HCT116 (cell line): ENCODE measurements around the gene BTBD9. TPM values are rescaled to one million over a fixed set of nuclear protein-coding genes. Genes with fewer than 3 reads are reported as not detected.

Experiments used
- ATAC-seq: fragments of 200-7000 bp; cut with Tn5 transposase; 2 replicates; pipeline ENCODE4 v1.9.1; 2020; ENCODE audit warnings: mild to moderate bottlenecking, moderate library complexity
- BruUV-seq: library from RNA; stranded (reverse); fragments of 400-500 nt; replicated peaks from 2 replicates; lab custom pipeline; 2021; lab: Mats Ljungman, UMichigan
- CTCF ChIA-PET: fragments of 300-600 bp; sonication (Branson Sonifier 250); formaldehyde crosslinking; loops from one replicate; lab custom pipeline; 2021; ENCODE audit warnings: antibody characterized with exemption; lab: Charles Lee
- POLR2A ChIA-PET: fragments of 300-600, 350-600 bp; sonication (Branson Sonifier 250); formaldehyde crosslinking; loops from one replicate; lab custom pipeline; 2021; ENCODE audit warnings: antibody characterized with exemption; lab: Charles Lee
- RAD21 ChIA-PET, 2 experiments: fragments of 300-600 bp; sonication (Branson Sonifier 250); formaldehyde crosslinking; loops; one replicate each; lab custom pipeline; 2023; ENCODE audit warnings: low total read pairs in 2 of 2; ENCODE audit not compliant: uncharacterized antibody in 2 of 2, unreplicated experiment in 2 of 2, low non-redundant PET in 1 of 2; lab: Charles Lee
- DNase-seq: peaks from one replicate; pipeline ENCODE4 v3.0.0-alpha.2; 2010; ENCODE audit warnings: low read depth, low spot score
- H2AFZ ChIP-seq: fragments of 200-600 bp; shearing (Covaris generic), sonication (generic); 2 replicates; pipeline ENCODE4 v1.6.1; 2017; ENCODE audit warnings: low read depth, mixed run types, mixed read lengths, antibody characterized with exemption, low read length; ENCODE audit not compliant: poor library complexity, severe bottlenecking
- H3K27ac ChIP-seq: 2 replicates; pipeline ENCODE4 v1.5.1; 2012; ENCODE audit warnings: low read depth, low read length
- H3K27me3 ChIP-seq: fragments of 200-600 bp; sonication (generic); 2 replicates; pipeline ENCODE4 v1.6.1; 2016; ENCODE audit warnings: mixed run types, low read length, mixed read lengths; ENCODE audit not compliant: insufficient read depth
- H3K36me3 ChIP-seq, 2 experiments: fragments of 200-500 bp in 1 of 2; fragments of 200-600 bp in 1 of 2; sonication (Bioruptor generic) in 1 of 2; sonication (generic) in 1 of 2; 2 replicates each; pipeline versions ENCODE4 v1.5.1 to v1.6.1; 2014 to 2016; ENCODE audit warnings: low read length in 2 of 2, inconsistent platforms in 1 of 2, mixed read lengths in 1 of 2, mixed run types in 1 of 2; ENCODE audit not compliant: insufficient read depth in 2 of 2, control insufficient read depth in 1 of 2
- H3K4me1 ChIP-seq, 2 experiments: fragments of 200-600 bp in 1 of 2; sonication (generic) in 1 of 2; 2 replicates each; pipeline versions ENCODE4 v1.5.1 to v1.6.1; 2012 to 2017; ENCODE audit warnings: low read length in 2 of 2, inconsistent platforms in 1 of 2, mild to moderate bottlenecking in 1 of 2, mixed read lengths in 1 of 2, mixed run types in 1 of 2, moderate library complexity in 1 of 2; ENCODE audit not compliant: insufficient read depth in 2 of 2, control insufficient read depth in 1 of 2
- H3K4me2 ChIP-seq: fragments of 200-600 bp; sonication (generic); 2 replicates; pipeline ENCODE4 v1.6.1; 2017; ENCODE audit warnings: mixed run types, low read length, mixed read lengths
- H3K4me3 ChIP-seq, 2 experiments: fragments of 200-600 bp in 1 of 2; sonication (generic) in 1 of 2; replicated peaks in 1 of 2; 2 replicates each; pipeline ENCODE4 v1.5.1; 2011 to 2016; ENCODE audit warnings: low read length in 2 of 2, control low read depth in 1 of 2, low read depth in 1 of 2, mild to moderate bottlenecking in 1 of 2, mixed read lengths in 1 of 2, mixed run types in 1 of 2
- H3K79me2 ChIP-seq: fragments of 200-600 bp; sonication (generic); 2 replicates; pipeline ENCODE4 v1.6.1; 2017; ENCODE audit warnings: mild to moderate bottlenecking, mixed run types, low read length, moderate library complexity, mixed read lengths; ENCODE audit not compliant: insufficient read depth
- H3K9ac ChIP-seq: fragments of 200-600 bp; sonication (generic); 2 replicates; pipeline ENCODE4 v1.6.1; 2016; ENCODE audit warnings: low read length, mixed read lengths
- H3K9me2 ChIP-seq: fragments of 200-600 bp; sonication (generic), shearing (Covaris generic); 2 replicates; pipeline ENCODE4 v1.6.1; 2017; ENCODE audit warnings: mixed run types, mild to moderate bottlenecking, moderate library complexity; ENCODE audit not compliant: insufficient read depth
- H3K9me3 ChIP-seq, 2 experiments: fragments of 200-500 bp in 1 of 2; fragments of 200-600 bp in 1 of 2; sonication (Bioruptor generic) in 1 of 2; sonication (generic) in 1 of 2; 2 replicates each; pipeline ENCODE4 v1.6.1; 2014 to 2017; ENCODE audit warnings: low read length in 2 of 2, mixed read lengths in 2 of 2, inconsistent platforms in 1 of 2, low read depth in 1 of 2, mild to moderate bottlenecking in 1 of 2, mixed run types in 1 of 2, moderate library complexity in 1 of 2; ENCODE audit not compliant: control insufficient read depth in 1 of 2, insufficient read depth in 1 of 2
- H4K20me1 ChIP-seq: fragments of 200-600 bp; sonication (generic), shearing (Covaris generic); 2 replicates; pipeline ENCODE4 v1.6.1; 2017; ENCODE audit warnings: mixed run types, mild to moderate bottlenecking, moderate library complexity; ENCODE audit not compliant: insufficient read depth
- CBX3 ChIP-seq: IDR thresholded peaks from 2 replicates; pipeline ENCODE4 v1.6.1; 2012; ENCODE audit warnings: low read depth
- CTCF ChIP-seq, 3 experiments: fragments of 200-600 bp in 1 of 3; sonication (generic) in 1 of 3; IDR thresholded peaks in 2 of 3; conservative IDR thresholded peaks in 1 of 3; 2 replicates each; pipeline ENCODE4 v1.5.1; 2012 to 2017; ENCODE audit warnings: low read depth in 2 of 3, low read length in 2 of 3, antibody characterized with exemption in 1 of 3, borderline replicate concordance in 1 of 3, control low read depth in 1 of 3, mild to moderate bottlenecking in 1 of 3, mixed read lengths in 1 of 3, mixed run types in 1 of 3, moderate library complexity in 1 of 3; ENCODE audit not compliant: insufficient read depth in 1 of 3
- EGR1 ChIP-seq: IDR thresholded peaks from 2 replicates; pipeline ENCODE4 v1.6.1; 2012; ENCODE audit warnings: low read depth
- EZH2phosphoT487 ChIP-seq: fragments of 200-600 bp; IDR thresholded peaks from 2 replicates; pipeline ENCODE4 v1.6.1; 2018; ENCODE audit warnings: antibody characterized with exemption, borderline replicate concordance
- MAX ChIP-seq: IDR thresholded peaks from 2 replicates; pipeline ENCODE4 v1.6.1; 2012
- POLR2A ChIP-seq: IDR thresholded peaks from 2 replicates; pipeline ENCODE4 v1.7.0; 2011; ENCODE audit warnings: borderline replicate concordance; ENCODE audit not compliant: insufficient read depth, insufficient read length; ENCODE audit errors: extremely low read depth
- POLR2AphosphoS5 ChIP-seq: IDR thresholded peaks from 2 replicates; pipeline ENCODE4 v1.6.1; 2011; ENCODE audit warnings: mild to moderate bottlenecking, low read depth, low read length, moderate library complexity
- RAD21 ChIP-seq: IDR thresholded peaks from 2 replicates; pipeline ENCODE4 v1.6.1; 2012; ENCODE audit warnings: low read depth, mild to moderate bottlenecking
- REST ChIP-seq: IDR thresholded peaks from 2 replicates; pipeline ENCODE4 v1.6.1; 2012; ENCODE audit warnings: low read depth
- SP1 ChIP-seq: IDR thresholded peaks from 2 replicates; pipeline ENCODE4 v1.6.1; 2012; ENCODE audit warnings: low read depth
- SRF ChIP-seq: IDR thresholded peaks from 2 replicates; pipeline ENCODE4 v1.6.1; 2012; ENCODE audit warnings: low read depth
- YY1 ChIP-seq: IDR thresholded peaks from 2 replicates; pipeline ENCODE4 v1.6.1; 2011; ENCODE audit warnings: low read length, low read depth, moderate library complexity, mild to moderate bottlenecking; ENCODE audit not compliant: insufficient replicate concordance; ENCODE audit errors: extremely low read depth
- ZBTB33 ChIP-seq: IDR thresholded peaks from 2 replicates; pipeline ENCODE4 v1.6.1; 2011; ENCODE audit warnings: mild to moderate bottlenecking, low read length, moderate library complexity; ENCODE audit not compliant: insufficient replicate concordance; ENCODE audit errors: extremely low read depth
- ZNF274 ChIP-seq: fragments of 200-500 bp; sonication (Bioruptor generic); IDR thresholded peaks from 2 replicates; pipeline ENCODE4 v1.6.1; 2014; ENCODE audit warnings: mild to moderate bottlenecking, low read depth, low read length, inconsistent platforms
- intact Hi-C: fragments of 100-400 bp; cut with micrococcal nuclease; formaldehyde crosslinking; loops from 2 replicates; pipeline ENCODE4 v1.10.0; 2022
- total RNA-seq: library from RNA; stranded (reverse); gene quantifications from one replicate; pipeline ENCODE4 v1.2.1, GENCODE V29; 2021; ENCODE audit not compliant: unreplicated experiment

BTBD9 gene
- total RNA-seq, 1 experiment from 2014 or later, result 10.9 TPM

GRCh38 chr6:38345586-38345985 is 294.1 kb downstream of the BTBD9 start:
- ChIA-PET RAD21 (no interaction called here), POLR2A (no interaction called here), CTCF (no interaction called here)
- no TSS peak for BruUV-seq
- Histone ChIP-seq H3K9me3 (no peaks in the 10 kb centered on the region), H3K79me2 (no peaks in the 10 kb centered on the region), H3K27ac (no peak overlapping the region), H4K20me1 (no peaks in the 10 kb centered on the region), H3K27me3 (no peaks in the 10 kb centered on the region), H3K36me3 (no peaks in the 10 kb centered on the region), H3K9me2 (no peaks in the 10 kb centered on the region), H3K9ac (no peak overlapping the region), H2AFZ (no peak overlapping the region), H3K4me3 (no peak overlapping the region), H3K4me2 (no peak overlapping the region), H3K4me1 (peaks cover 0 to 2% of the 10 kb centered on the region in 2 experiments; a peak in 1 of 4 replicates)
- DNase-seq (no peak), ATAC-seq (no peak)
- TF ChIP-seq POLR2A, result no peak
- no peak for TF ChIP-seq YY1
- no peak for TF ChIP-seq SRF
- no peak for TF ChIP-seq MAX
- TF ChIP-seq ZNF274, result no peak
- no peak for TF ChIP-seq SP1
- TF ChIP-seq RAD21, result no peak
- TF ChIP-seq ZBTB33, result no peak
- TF ChIP-seq CTCF (IDR thresholded peaks at IDR 0.05 in 2 of 3, conservative IDR thresholded peaks at IDR 0.05 in 1 of 3; ENCODE audit: borderline replicate concordance in 1 of 3, insufficient read depth in 1 of 3, low read depth in 2 of 3, low read length in 2 of 3), result no peak
- no peak for TF ChIP-seq EGR1
- no peak for TF ChIP-seq REST
- TF ChIP-seq POLR2AphosphoS5, result no peak
- no peak for TF ChIP-seq EZH2phosphoT487
- TF ChIP-seq CBX3, result no peak
- intact Hi-C loops, result no loop called here
